Measurements from ENCODE around the gene MATR3. TPM values are rescaled to one million over a fixed set of nuclear protein-coding genes. Genes with fewer than 3 reads are reported as not detected.

MATR3 gene
- polyA plus RNA-seq, 3 donors, result 61.8 to 174 (median 137) TPM

DNA sequence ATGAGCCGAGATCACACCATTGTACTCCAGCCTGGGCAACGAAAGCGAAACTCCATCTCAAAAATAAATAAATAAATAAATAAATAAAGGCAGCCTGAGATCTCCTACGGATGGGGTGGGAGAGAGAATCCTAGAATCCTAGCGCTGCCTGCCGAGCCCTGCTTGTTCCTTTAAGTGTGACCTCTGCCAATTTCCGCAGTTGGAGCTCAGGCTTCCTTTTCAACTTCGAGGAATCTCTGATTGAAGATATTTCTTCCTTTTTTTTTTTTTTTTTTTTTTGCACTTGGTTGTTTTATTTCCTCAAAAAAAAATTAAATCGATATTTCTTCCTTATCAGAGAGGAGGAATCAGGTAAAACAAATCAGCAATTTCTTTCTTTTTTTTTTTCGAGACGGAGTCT is 27.3 kb upstream of the MATR3 start:
- H2AFZ ChIP-seq (ENCODE audit: insufficient read depth, low read depth, low read length, poor library complexity, severe bottlenecking), result no peak overlapping the region
- H3K4me1 Mint-ChIP-seq, result peaks cover 13% of the 10 kb centered on the region
- H3K36me3 ChIP-seq (replicated peaks in 1 of 2; ENCODE audit: control insufficient read depth in 1 of 2, insufficient read depth in 2 of 2, low read length in 2 of 2), result no peaks in the 10 kb centered on the region
- no peak overlapping the region for H3K27ac ChIP-seq (ENCODE audit: low read depth in 1 of 2, low read length in 2 of 2)
- H3K4me2 ChIP-seq (replicated peaks; ENCODE audit: extremely low read depth, low read length, poor library complexity, severe bottlenecking), result no peak overlapping the region
- H3K27me3 ChIP-seq (ENCODE audit: control insufficient read depth in 2 of 2, insufficient read depth in 2 of 2, low read length in 2 of 2), result no peaks in the 10 kb centered on the region
- no peak overlapping the region for H3K9ac ChIP-seq (ENCODE audit: insufficient read depth, low read length, poor library complexity, severe bottlenecking)
- peaks cover 0 to 3% (median 0%) of the 10 kb centered on the region in 7 donors for H3K9me3 Mint-ChIP-seq
- H3K27ac Mint-ChIP-seq, result no peak overlapping the region
- H4K20me1 ChIP-seq (ENCODE audit: insufficient read depth, low read length), result no peaks in the 10 kb centered on the region
- TF ChIP-seq, protein P1, sequence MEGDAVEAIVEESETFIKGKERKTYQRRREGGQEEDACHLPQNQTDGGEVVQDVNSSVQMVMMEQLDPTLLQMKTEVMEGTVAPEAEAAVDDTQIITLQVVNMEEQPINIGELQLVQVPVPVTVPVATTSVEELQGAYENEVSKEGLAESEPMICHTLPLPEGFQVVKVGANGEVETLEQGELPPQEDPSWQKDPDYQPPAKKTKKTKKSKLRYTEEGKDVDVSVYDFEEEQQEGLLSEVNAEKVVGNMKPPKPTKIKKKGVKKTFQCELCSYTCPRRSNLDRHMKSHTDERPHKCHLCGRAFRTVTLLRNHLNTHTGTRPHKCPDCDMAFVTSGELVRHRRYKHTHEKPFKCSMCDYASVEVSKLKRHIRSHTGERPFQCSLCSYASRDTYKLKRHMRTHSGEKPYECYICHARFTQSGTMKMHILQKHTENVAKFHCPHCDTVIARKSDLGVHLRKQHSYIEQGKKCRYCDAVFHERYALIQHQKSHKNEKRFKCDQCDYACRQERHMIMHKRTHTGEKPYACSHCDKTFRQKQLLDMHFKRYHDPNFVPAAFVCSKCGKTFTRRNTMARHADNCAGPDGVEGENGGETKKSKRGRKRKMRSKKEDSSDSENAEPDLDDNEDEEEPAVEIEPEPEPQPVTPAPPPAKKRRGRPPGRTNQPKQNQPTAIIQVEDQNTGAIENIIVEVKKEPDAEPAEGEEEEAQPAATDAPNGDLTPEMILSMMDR (IDR thresholded peaks at IDR 0.05), result no peak
- H3K4me1 ChIP-seq (ENCODE audit: control insufficient read depth in 1 of 2, insufficient read depth in 2 of 2, low read length in 2 of 2), result peaks cover 4% of the 10 kb centered on the region in 2 donors
- intact Hi-C loops (cut with micrococcal nuclease), result loop anchor here (10.0 kb wide), 2 partner anchors 631 to 691 kb away; partner anchors contain the start of gene HSPA9 (in 1 of the 2)
- no peak for DNase-seq
- no peak overlapping the region for H3K4me3 ChIP-seq (replicated peaks in 1 of 3; ENCODE audit: low read depth in 2 of 3, low read length in 3 of 3)
- no peaks in the 10 kb centered on the region for H3K79me2 ChIP-seq (ENCODE audit: insufficient read depth, low read length)
- no peaks in the 10 kb centered on the region for H3K36me3 Mint-ChIP-seq
- H3K4me3 Mint-ChIP-seq, result no peak overlapping the region
- no peaks in the 10 kb centered on the region for H3K9me3 ChIP-seq (replicated peaks in 1 of 2; ENCODE audit: control insufficient read depth in 1 of 2, insufficient read depth in 1 of 2, low read length in 2 of 2)
- H3K27me3 Mint-ChIP-seq (ENCODE audit: low read depth in 3 of 3), result peaks cover 1 to 8% (median 3%) of the 10 kb centered on the region in 3 donors
- 100% methylated on average over 2 of the region's 11 CpGs for WGBS (ENCODE audit: insufficient coverage)

DNA sequence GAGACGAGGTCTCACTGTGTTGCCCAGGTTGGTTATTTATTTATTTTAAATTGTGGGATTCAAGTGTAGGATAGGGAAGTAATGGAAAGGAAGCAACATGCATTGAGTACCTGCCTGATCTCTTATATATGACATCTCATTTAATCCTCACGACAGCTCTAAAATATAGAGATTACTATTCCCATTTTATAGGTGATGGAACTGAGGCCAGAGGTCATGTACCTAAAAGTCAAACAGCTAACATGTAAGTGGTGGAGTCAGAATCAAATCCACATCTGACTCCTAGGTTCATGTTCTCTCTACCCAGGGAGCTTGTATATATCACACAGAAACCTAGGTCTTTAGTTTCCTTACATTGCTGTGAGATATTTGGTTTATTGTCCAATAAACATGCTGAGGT is 26.1 kb upstream of the MATR3 start:
- Histone ChIP-seq H3K4me2 (replicated peaks; ENCODE audit: extremely low read depth, low read length, poor library complexity, severe bottlenecking) (no peak overlapping the region), H3K4me3 (replicated peaks in 1 of 3; ENCODE audit: low read depth in 2 of 3, low read length in 3 of 3) (no peak overlapping the region), H3K9ac (ENCODE audit: insufficient read depth, low read length, poor library complexity, severe bottlenecking) (no peak overlapping the region), H4K20me1 (ENCODE audit: insufficient read depth, low read length) (no peaks in the 10 kb centered on the region), H3K36me3 (replicated peaks in 1 of 2; ENCODE audit: control insufficient read depth in 1 of 2, insufficient read depth in 2 of 2, low read length in 2 of 2) (no peaks in the 10 kb centered on the region), H3K4me1 (ENCODE audit: control insufficient read depth in 1 of 2, insufficient read depth in 2 of 2, low read length in 2 of 2) (peaks cover 11 to 12% of the 10 kb centered on the region in 2 donors), H2AFZ (ENCODE audit: insufficient read depth, low read depth, low read length, poor library complexity, severe bottlenecking) (no peak overlapping the region), H3K27me3 (ENCODE audit: control insufficient read depth in 2 of 2, insufficient read depth in 2 of 2, low read length in 2 of 2) (no peaks in the 10 kb centered on the region), H3K27ac (ENCODE audit: low read depth in 1 of 2, low read length in 2 of 2) (no peak overlapping the region), H3K9me3 (replicated peaks in 1 of 2; ENCODE audit: control insufficient read depth in 1 of 2, insufficient read depth in 1 of 2, low read length in 2 of 2) (no peaks in the 10 kb centered on the region), H3K79me2 (ENCODE audit: insufficient read depth, low read length) (no peaks in the 10 kb centered on the region)
- Mint-ChIP-seq H3K4me3 (no peak overlapping the region), H3K4me1 (peaks cover 20% of the 10 kb centered on the region), H3K9me3 (peaks cover 0 to 3% (median 0%) of the 10 kb centered on the region in 7 donors), H3K27me3 (ENCODE audit: low read depth in 3 of 3) (peaks cover 0 to 5% (median 0%) of the 10 kb centered on the region in 3 donors), H3K36me3 (no peaks in the 10 kb centered on the region), H3K27ac (no peak overlapping the region)
- TF ChIP-seq, protein P1 (IDR thresholded peaks at IDR 0.05), result no peak
- DNase-seq, result no peak
- no CpG with 5 or more reads among the region's 2 CpGs for WGBS (ENCODE audit: insufficient coverage)
- intact Hi-C loops (cut with micrococcal nuclease), result loop anchor here (10.0 kb wide), 2 partner anchors 633 to 693 kb away; partner anchors contain the start of gene HSPA9 (in 1 of the 2)

Data from CD14-positive monocyte (primary cell).